ENCODE measurements around the gene DTNBP1. TPM values are rescaled to one million over a fixed set of nuclear protein-coding genes. Genes with fewer than 3 reads are reported as not detected.

The DTNBP1 gene
- total and polyA plus RNA-seq, 2 of the 8 experiments (the other 6 are each of a cell fraction or from before 2014, with no cell fraction given), result 13.5 to 22.1 TPM

DNA sequence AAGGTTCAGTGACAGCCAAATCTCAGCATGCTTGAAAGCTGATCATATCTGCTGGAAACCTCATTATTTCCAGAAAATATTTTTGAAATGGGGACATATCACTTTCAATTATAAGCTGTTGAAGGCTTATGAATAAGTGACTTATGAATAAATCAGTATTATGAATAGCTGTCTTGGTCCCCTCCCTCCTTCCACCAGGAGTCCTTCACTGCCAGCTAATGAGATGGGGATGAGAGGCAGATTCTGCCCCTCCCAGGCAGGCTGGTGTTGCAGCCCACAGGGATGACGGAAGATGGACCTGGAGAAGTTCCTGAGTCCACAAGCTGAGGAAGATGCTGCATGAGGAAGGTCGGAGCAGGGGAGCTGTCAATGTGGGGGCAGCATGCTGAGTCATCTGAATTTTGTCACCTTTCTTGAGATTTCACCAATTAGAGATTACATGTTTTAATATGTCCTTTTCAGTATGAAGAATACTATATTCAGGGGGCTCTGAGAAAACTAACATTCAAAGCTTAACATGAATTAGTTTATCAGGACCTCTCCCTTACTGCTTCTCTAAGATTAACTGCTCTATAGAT is 112.2 kb downstream of the DTNBP1 start:
- H3K9me3 ChIP-seq (ENCODE audit: insufficient read depth in 2 of 2, low read depth in 1 of 2, low read length in 1 of 2), result no peaks in the 10 kb centered on the region
- H2AK5ac ChIP-seq (ENCODE audit: low read depth, low read length), result no peak overlapping the region
- DNase-seq (ENCODE audit: low read depth in 1 of 2, low spot score in 2 of 2) (no peak), FAIRE-seq (no peak)
- WGBS, 2 experiments (ENCODE audit: extremely low coverage in 1 of 2, insufficient coverage in 1 of 2, insufficient read length in 1 of 2, insufficient replicate concordance in 2 of 2, low coverage in 1 of 2, low lambda C conversion rate in 2 of 2, missing lambda C conversion rate in 1 of 2), result 80% methylated on average over 2 of the region's 2 CpGs; no CpG with 5 or more reads in 1 of the 2 experiments
- H3K79me2 ChIP-seq (ENCODE audit: control insufficient read depth in 1 of 2, insufficient read depth in 2 of 2, low read length in 2 of 2), result no peaks in the 10 kb centered on the region
- no peaks in the 10 kb centered on the region for H3K27me3 ChIP-seq (replicated peaks in 1 of 4; ENCODE audit: control insufficient read depth in 3 of 4, extremely low read depth in 1 of 4, insufficient read depth in 3 of 4, low read length in 3 of 4)
- H3K14ac ChIP-seq (ENCODE audit: insufficient read length), result no peak overlapping the region
- no peaks in the 10 kb centered on the region for H3K23me2 ChIP-seq (ENCODE audit: low read depth, low read length)
- ChIA-PET POLR2A (ENCODE audit: partially characterized antibody) (no interaction called here), CTCF (ENCODE audit: partially characterized antibody) (interaction anchor here (0.5 to 2.5 kb wide), 5 partner anchors 12 to 1421 kb away, joined by 3 to 15 read pairs (median 4); no protein-coding TSS in a partner anchor)
- H4K20me1 ChIP-seq (replicated peaks in 1 of 2; ENCODE audit: control insufficient read depth in 1 of 2, insufficient read depth in 2 of 2, low read length in 2 of 2), result peaks cover 0 to 3% of the 10 kb centered on the region in 2 experiments
- H2BK15ac ChIP-seq (ENCODE audit: low read length), result 0 out of 2 replicates have a peak overlapping the region, but pooled peaks have one; percentile 47
- H4K8ac ChIP-seq (ENCODE audit: extremely low read depth, insufficient read depth, low read length), result no peak overlapping the region
- no peak overlapping the region for H3K4me3 ChIP-seq (ENCODE audit: extremely low read depth in 1 of 4, insufficient read depth in 2 of 4, low read depth in 3 of 4, low read length in 4 of 4)
- H2BK120ac ChIP-seq (replicated peaks; ENCODE audit: low read depth, low read length), result no peak overlapping the region
- no peak overlapping the region for H2BK5ac ChIP-seq (ENCODE audit: low read depth, low read length)
- H2BK12ac ChIP-seq (ENCODE audit: low read depth, low read length), result no peak overlapping the region
- H2BK20ac ChIP-seq (ENCODE audit: low read length), result no peak overlapping the region
- no peaks in the 10 kb centered on the region for H3K79me1 ChIP-seq (ENCODE audit: low read depth, low read length)
- H3K4me1 ChIP-seq (replicated peaks in 1 of 4; ENCODE audit: control insufficient read depth in 3 of 4, insufficient read depth in 4 of 4, low read length in 3 of 4), result peaks cover 0 to 12% (median 8%) of the 10 kb centered on the region in 4 experiments; a peak in 4 of 7 replicates
- H4K91ac ChIP-seq (replicated peaks; ENCODE audit: insufficient read length, low read length), result no peak overlapping the region
- H3K18ac ChIP-seq (ENCODE audit: extremely low read depth, low read length), result no peak overlapping the region
- H3K23ac ChIP-seq (ENCODE audit: insufficient read length), result no peak overlapping the region
- H3K36me3 ChIP-seq (ENCODE audit: control insufficient read depth in 2 of 4, insufficient read depth in 4 of 4, low read length in 3 of 4), result no peaks in the 10 kb centered on the region
- H3K4me2 ChIP-seq (ENCODE audit: insufficient read depth in 1 of 2, low read depth in 2 of 2, low read length in 2 of 2), result no peak overlapping the region
- no peak overlapping the region for H3K4ac ChIP-seq (replicated peaks; ENCODE audit: insufficient read length, low read depth, low read length)
- H2AFZ ChIP-seq (ENCODE audit: low read length), result no peak overlapping the region
- no peak overlapping the region for H4K5ac ChIP-seq (ENCODE audit: insufficient read length, low read depth, low read length)
- TF ChIP-seq YY1 (IDR thresholded peaks at IDR 0.05; ENCODE audit: low read depth, low read length) (no peak), RBBP5 (IDR thresholded peaks at IDR 0.05; ENCODE audit: borderline replicate concordance, low read depth, low read length) (no peak), TBP (IDR thresholded peaks at IDR 0.05; ENCODE audit: low read depth, low read length) (no peak), KDM4A (IDR thresholded peaks at IDR 0.05; ENCODE audit: low read depth, low read length, severe bottlenecking) (no peak)
- TF ChIP-seq, protein P1, sequence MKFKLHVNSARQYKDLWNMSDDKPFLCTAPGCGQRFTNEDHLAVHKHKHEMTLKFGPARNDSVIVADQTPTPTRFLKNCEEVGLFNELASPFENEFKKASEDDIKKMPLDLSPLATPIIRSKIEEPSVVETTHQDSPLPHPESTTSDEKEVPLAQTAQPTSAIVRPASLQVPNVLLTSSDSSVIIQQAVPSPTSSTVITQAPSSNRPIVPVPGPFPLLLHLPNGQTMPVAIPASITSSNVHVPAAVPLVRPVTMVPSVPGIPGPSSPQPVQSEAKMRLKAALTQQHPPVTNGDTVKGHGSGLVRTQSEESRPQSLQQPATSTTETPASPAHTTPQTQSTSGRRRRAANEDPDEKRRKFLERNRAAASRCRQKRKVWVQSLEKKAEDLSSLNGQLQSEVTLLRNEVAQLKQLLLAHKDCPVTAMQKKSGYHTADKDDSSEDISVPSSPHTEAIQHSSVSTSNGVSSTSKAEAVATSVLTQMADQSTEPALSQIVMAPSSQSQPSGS (IDR thresholded peaks at IDR 0.05; ENCODE audit: low read length), result no peak
- TF ChIP-seq, protein P2, sequence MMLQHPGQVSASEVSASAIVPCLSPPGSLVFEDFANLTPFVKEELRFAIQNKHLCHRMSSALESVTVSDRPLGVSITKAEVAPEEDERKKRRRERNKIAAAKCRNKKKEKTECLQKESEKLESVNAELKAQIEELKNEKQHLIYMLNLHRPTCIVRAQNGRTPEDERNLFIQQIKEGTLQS (IDR thresholded peaks at IDR 0.05; ENCODE audit: insufficient read depth, low read depth, low read length), result no peak
- H3K9ac ChIP-seq (replicated peaks in 1 of 4; ENCODE audit: extremely low read depth in 1 of 4, low read depth in 3 of 4, low read length in 3 of 4), result no peak overlapping the region
- no peak overlapping the region for H3K56ac ChIP-seq (replicated peaks; ENCODE audit: insufficient read length, low read depth, low read length)
- no peak overlapping the region for H3K27ac ChIP-seq (ENCODE audit: low read depth, low read length)
